Lower leg skin (tissue), 3 donors: Measurements from ENCODE around the gene POLR2L.

Experiments used
- POLR2A ChIP-seq, 2 donors: fragments of 450-650 bp; IDR thresholded peaks; one replicate each; pipeline ENCODE4 v1.6.1; 2016 to 2017; ENCODE audit warnings: antibody characterized with exemption in 2 of 2, mild to moderate bottlenecking in 1 of 2, moderate library complexity in 1 of 2
- TF ChIP-seq, protein P1 (sequence below), 3 donors: fragments of 450-650 bp; IDR thresholded peaks; one replicate each; pipeline ENCODE4 v1.5.1; 2016; ENCODE audit warnings: antibody characterized with exemption in 3 of 3, mild to moderate bottlenecking in 3 of 3, moderate library complexity in 2 of 3

GRCh38 chr11:859394-860131 is 17.2 kb upstream of the POLR2L start:
- TF ChIP-seq, protein P1, sequence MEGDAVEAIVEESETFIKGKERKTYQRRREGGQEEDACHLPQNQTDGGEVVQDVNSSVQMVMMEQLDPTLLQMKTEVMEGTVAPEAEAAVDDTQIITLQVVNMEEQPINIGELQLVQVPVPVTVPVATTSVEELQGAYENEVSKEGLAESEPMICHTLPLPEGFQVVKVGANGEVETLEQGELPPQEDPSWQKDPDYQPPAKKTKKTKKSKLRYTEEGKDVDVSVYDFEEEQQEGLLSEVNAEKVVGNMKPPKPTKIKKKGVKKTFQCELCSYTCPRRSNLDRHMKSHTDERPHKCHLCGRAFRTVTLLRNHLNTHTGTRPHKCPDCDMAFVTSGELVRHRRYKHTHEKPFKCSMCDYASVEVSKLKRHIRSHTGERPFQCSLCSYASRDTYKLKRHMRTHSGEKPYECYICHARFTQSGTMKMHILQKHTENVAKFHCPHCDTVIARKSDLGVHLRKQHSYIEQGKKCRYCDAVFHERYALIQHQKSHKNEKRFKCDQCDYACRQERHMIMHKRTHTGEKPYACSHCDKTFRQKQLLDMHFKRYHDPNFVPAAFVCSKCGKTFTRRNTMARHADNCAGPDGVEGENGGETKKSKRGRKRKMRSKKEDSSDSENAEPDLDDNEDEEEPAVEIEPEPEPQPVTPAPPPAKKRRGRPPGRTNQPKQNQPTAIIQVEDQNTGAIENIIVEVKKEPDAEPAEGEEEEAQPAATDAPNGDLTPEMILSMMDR (IDR thresholded peaks at IDR 0.05) = no peak
- no peak for TF ChIP-seq POLR2A (IDR thresholded peaks at IDR 0.05)
